Measurements from ENCODE around the gene NAPG.
A peak's percentile ranks its signal among the peaks of the same experiment; 100 is the strongest.

The NAPG gene

GRCh38 chr18:10526561-10526949, 728 bp downstream of the NAPG start:
- no peak overlapping the region for H2BK12ac ChIP-seq (ENCODE audit: low read length)
- no peak overlapping the region for H3K4ac ChIP-seq (ENCODE audit: low read length)
- H4K8ac ChIP-seq (ENCODE audit: low read depth, low read length), result no peak overlapping the region
- H3K14ac ChIP-seq (ENCODE audit: low read length), result no peak overlapping the region
- H2BK120ac ChIP-seq (ENCODE audit: low read depth, low read length), result no peak overlapping the region
- peak overlapping the region; percentile 82 for H3K9ac ChIP-seq (ENCODE audit: low read depth, low read length, poor library complexity)
- no CpG with 5 or more reads among the region's 11 CpGs for WGBS, 2 donors (ENCODE audit: extremely low coverage in 2 of 2, insufficient read length in 2 of 2, insufficient replicate concordance in 1 of 2)
- H3K36me3 ChIP-seq (replicated peaks in 1 of 2; ENCODE audit: control insufficient read depth in 2 of 2, insufficient read depth in 2 of 2, low read length in 2 of 2), result peaks cover 0 to 4% of the 10 kb centered on the region in 2 donors
- no peak for DNase-seq (ENCODE audit: low spot score)
- H3K9me3 ChIP-seq (replicated peaks in 1 of 2; ENCODE audit: control insufficient read depth in 2 of 2, insufficient read depth in 1 of 2, low read depth in 1 of 2, low read length in 2 of 2), result no peaks in the 10 kb centered on the region
- H2AK5ac ChIP-seq (ENCODE audit: low read depth, low read length), result no peak overlapping the region
- no peak overlapping the region for H4K91ac ChIP-seq (ENCODE audit: low read depth, low read length, poor library complexity)
- peak overlapping the region; percentile 80 to 88 for H3K4me3 ChIP-seq (ENCODE audit: low read length in 2 of 2)
- H3K4me1 ChIP-seq (ENCODE audit: control insufficient read depth in 2 of 2, insufficient read depth in 1 of 2, low read depth in 1 of 2, low read length in 2 of 2), result peaks cover 0 to 3% of the 10 kb centered on the region in 2 donors
- H3K4me2 ChIP-seq (ENCODE audit: insufficient read depth, low read length, poor library complexity, severe bottlenecking), result peak overlapping the region; percentile 69
- H3K27ac ChIP-seq (replicated peaks; ENCODE audit: low read length), result peak overlapping the region; percentile 91
- no peaks in the 10 kb centered on the region for H3K27me3 ChIP-seq (ENCODE audit: control insufficient read depth in 3 of 3, insufficient read depth in 3 of 3, low read depth in 1 of 3, low read length in 3 of 3)
- peaks cover 6% of the 10 kb centered on the region for H3K79me1 ChIP-seq (ENCODE audit: low read depth, low read length)
- H2BK15ac ChIP-seq (ENCODE audit: low read length), result no peak overlapping the region
- H3K18ac ChIP-seq (ENCODE audit: low read length), result peak overlapping the region; percentile 79
- no peak overlapping the region for H2BK5ac ChIP-seq (ENCODE audit: low read length)
- peak overlapping the region; percentile 76 for H2AFZ ChIP-seq (ENCODE audit: low read length)
- no peak overlapping the region for H3K23ac ChIP-seq (ENCODE audit: low read depth, low read length, poor library complexity)

- peaks cover 0 to 13% of the 10 kb centered on the region in 2 donors for H3K36me3 ChIP-seq (replicated peaks in 1 of 2; ENCODE audit: control insufficient read depth in 2 of 2, insufficient read depth in 2 of 2, low read length in 2 of 2)
- peak overlapping the region; percentile 86 for H3K9ac ChIP-seq (ENCODE audit: low read depth, low read length, poor library complexity)
- H2BK5ac ChIP-seq (ENCODE audit: low read length), result no peak overlapping the region
- H3K18ac ChIP-seq (ENCODE audit: low read length), result no peak overlapping the region
- H3K4ac ChIP-seq (ENCODE audit: low read length), result no peak overlapping the region
- H2BK12ac ChIP-seq (ENCODE audit: low read length), result no peak overlapping the region
- no peak overlapping the region for H3K4me3 ChIP-seq (ENCODE audit: low read length in 2 of 2)
- H3K79me1 ChIP-seq (ENCODE audit: low read depth, low read length), result peaks cover 6% of the 10 kb centered on the region
- H3K4me2 ChIP-seq (ENCODE audit: insufficient read depth, low read length, poor library complexity, severe bottlenecking), result no peak overlapping the region
- no peak overlapping the region for H3K23ac ChIP-seq (ENCODE audit: low read depth, low read length, poor library complexity)
- H3K9me3 ChIP-seq (replicated peaks in 1 of 2; ENCODE audit: control insufficient read depth in 2 of 2, insufficient read depth in 1 of 2, low read depth in 1 of 2, low read length in 2 of 2), result no peaks in the 10 kb centered on the region
- no peaks in the 10 kb centered on the region for H3K27me3 ChIP-seq (ENCODE audit: control insufficient read depth in 3 of 3, insufficient read depth in 3 of 3, low read depth in 1 of 3, low read length in 3 of 3)
- no CpG with 5 or more reads among the region's 3 CpGs for WGBS, 2 donors (ENCODE audit: extremely low coverage in 2 of 2, insufficient read length in 2 of 2, insufficient replicate concordance in 1 of 2)
- no peak overlapping the region for H3K27ac ChIP-seq (replicated peaks; ENCODE audit: low read length)
- no peak overlapping the region for H4K8ac ChIP-seq (ENCODE audit: low read depth, low read length)
- H2AK5ac ChIP-seq (ENCODE audit: low read depth, low read length), result no peak overlapping the region
- H3K14ac ChIP-seq (ENCODE audit: low read length), result no peak overlapping the region
- no peak for DNase-seq (ENCODE audit: low spot score)
- no peak overlapping the region for H2BK15ac ChIP-seq (ENCODE audit: low read length)
- no peak overlapping the region for H4K91ac ChIP-seq (ENCODE audit: low read depth, low read length, poor library complexity)
- H2AFZ ChIP-seq (ENCODE audit: low read length), result no peak overlapping the region
- H3K4me1 ChIP-seq (ENCODE audit: control insufficient read depth in 2 of 2, insufficient read depth in 1 of 2, low read depth in 1 of 2, low read length in 2 of 2), result peaks cover 0 to 3% of the 10 kb centered on the region in 2 donors
- no peak overlapping the region for H2BK120ac ChIP-seq (ENCODE audit: low read depth, low read length)
These were observed 2.6 kb downstream of the NAPG start for GRCh38 chr18:10528439-10528838.

- Histone ChIP-seq H3K9me3 (replicated peaks in 1 of 2; ENCODE audit: control insufficient read depth in 2 of 2, insufficient read depth in 1 of 2, low read depth in 1 of 2, low read length in 2 of 2) (no peaks in the 10 kb centered on the region), H4K8ac (ENCODE audit: low read depth, low read length) (no peak overlapping the region), H3K36me3 (replicated peaks in 1 of 2; ENCODE audit: control insufficient read depth in 2 of 2, insufficient read depth in 2 of 2, low read length in 2 of 2) (peaks cover 0 to 23% of the 10 kb centered on the region in 2 donors), H2BK12ac (ENCODE audit: low read length) (no peak overlapping the region), H3K18ac (ENCODE audit: low read length) (no peak overlapping the region), H3K4ac (ENCODE audit: low read length) (no peak overlapping the region), H3K4me1 (ENCODE audit: control insufficient read depth in 2 of 2, insufficient read depth in 1 of 2, low read depth in 1 of 2, low read length in 2 of 2) (peaks cover 0 to 3% of the 10 kb centered on the region in 2 donors), H3K9ac (ENCODE audit: low read depth, low read length, poor library complexity) (no peak overlapping the region), H3K23ac (ENCODE audit: low read depth, low read length, poor library complexity) (no peak overlapping the region), H3K14ac (ENCODE audit: low read length) (no peak overlapping the region), H2AFZ (ENCODE audit: low read length) (no peak overlapping the region), H3K4me3 (ENCODE audit: low read length in 2 of 2) (no peak overlapping the region), H3K79me1 (ENCODE audit: low read depth, low read length) (peaks cover 6% of the 10 kb centered on the region), H3K27ac (replicated peaks; ENCODE audit: low read length) (no peak overlapping the region), H2BK5ac (ENCODE audit: low read length) (no peak overlapping the region), H2BK120ac (ENCODE audit: low read depth, low read length) (no peak overlapping the region), H2BK15ac (ENCODE audit: low read length) (no peak overlapping the region), H3K27me3 (ENCODE audit: control insufficient read depth in 3 of 3, insufficient read depth in 3 of 3, low read depth in 1 of 3, low read length in 3 of 3) (no peaks in the 10 kb centered on the region), H3K4me2 (ENCODE audit: insufficient read depth, low read length, poor library complexity, severe bottlenecking) (no peak overlapping the region), H4K91ac (ENCODE audit: low read depth, low read length, poor library complexity) (no peak overlapping the region), H2AK5ac (ENCODE audit: low read depth, low read length) (no peak overlapping the region)
- DNase-seq (ENCODE audit: low spot score), result no peak
- WGBS, 2 donors (ENCODE audit: extremely low coverage in 2 of 2, insufficient read length in 2 of 2, insufficient replicate concordance in 1 of 2), result no CpG with 5 or more reads among the region's 3 CpGs
These were observed 4.2 kb downstream of the NAPG start for GRCh38 chr18:10530002-10530401.

- Histone ChIP-seq H3K4me3 (ENCODE audit: low read length in 2 of 2) (no peak overlapping the region), H2BK15ac (ENCODE audit: low read length) (no peak overlapping the region), H3K36me3 (replicated peaks in 1 of 2; ENCODE audit: control insufficient read depth in 2 of 2, insufficient read depth in 2 of 2, low read length in 2 of 2) (peaks cover 0 to 26% of the 10 kb centered on the region in 2 donors), H3K9me3 (replicated peaks in 1 of 2; ENCODE audit: control insufficient read depth in 2 of 2, insufficient read depth in 1 of 2, low read depth in 1 of 2, low read length in 2 of 2) (no peaks in the 10 kb centered on the region), H2BK12ac (ENCODE audit: low read length) (no peak overlapping the region), H3K4ac (ENCODE audit: low read length) (no peak overlapping the region), H3K18ac (ENCODE audit: low read length) (no peak overlapping the region), H3K27me3 (ENCODE audit: control insufficient read depth in 3 of 3, insufficient read depth in 3 of 3, low read depth in 1 of 3, low read length in 3 of 3) (no peaks in the 10 kb centered on the region), H3K4me1 (ENCODE audit: control insufficient read depth in 2 of 2, insufficient read depth in 1 of 2, low read depth in 1 of 2, low read length in 2 of 2) (peaks cover 0 to 3% of the 10 kb centered on the region in 2 donors), H2BK5ac (ENCODE audit: low read length) (no peak overlapping the region), H3K79me1 (ENCODE audit: low read depth, low read length) (peaks cover 6% of the 10 kb centered on the region), H4K8ac (ENCODE audit: low read depth, low read length) (no peak overlapping the region), H2BK120ac (ENCODE audit: low read depth, low read length) (no peak overlapping the region), H3K9ac (ENCODE audit: low read depth, low read length, poor library complexity) (no peak overlapping the region), H2AK5ac (ENCODE audit: low read depth, low read length) (no peak overlapping the region), H3K27ac (replicated peaks; ENCODE audit: low read length) (no peak overlapping the region), H3K23ac (ENCODE audit: low read depth, low read length, poor library complexity) (no peak overlapping the region), H3K4me2 (ENCODE audit: insufficient read depth, low read length, poor library complexity, severe bottlenecking) (no peak overlapping the region), H4K91ac (ENCODE audit: low read depth, low read length, poor library complexity) (no peak overlapping the region), H3K14ac (ENCODE audit: low read length) (no peak overlapping the region), H2AFZ (ENCODE audit: low read length) (no peak overlapping the region)
- DNase-seq (ENCODE audit: low spot score), result no peak
- no CpG with 5 or more reads among the region's 3 CpGs for WGBS, 2 donors (ENCODE audit: extremely low coverage in 2 of 2, insufficient read length in 2 of 2, insufficient replicate concordance in 1 of 2)
These were observed 5.0 kb downstream of the NAPG start for GRCh38 chr18:10530852-10531251.
